Measurements from ENCODE around the gene SERPINE1. TPM values are rescaled to one million over a fixed set of nuclear protein-coding genes. Genes with fewer than 3 reads are reported as not detected.

The SERPINE1 gene
- polyA plus RNA-seq, 1 experiment: 356 TPM

DNA sequence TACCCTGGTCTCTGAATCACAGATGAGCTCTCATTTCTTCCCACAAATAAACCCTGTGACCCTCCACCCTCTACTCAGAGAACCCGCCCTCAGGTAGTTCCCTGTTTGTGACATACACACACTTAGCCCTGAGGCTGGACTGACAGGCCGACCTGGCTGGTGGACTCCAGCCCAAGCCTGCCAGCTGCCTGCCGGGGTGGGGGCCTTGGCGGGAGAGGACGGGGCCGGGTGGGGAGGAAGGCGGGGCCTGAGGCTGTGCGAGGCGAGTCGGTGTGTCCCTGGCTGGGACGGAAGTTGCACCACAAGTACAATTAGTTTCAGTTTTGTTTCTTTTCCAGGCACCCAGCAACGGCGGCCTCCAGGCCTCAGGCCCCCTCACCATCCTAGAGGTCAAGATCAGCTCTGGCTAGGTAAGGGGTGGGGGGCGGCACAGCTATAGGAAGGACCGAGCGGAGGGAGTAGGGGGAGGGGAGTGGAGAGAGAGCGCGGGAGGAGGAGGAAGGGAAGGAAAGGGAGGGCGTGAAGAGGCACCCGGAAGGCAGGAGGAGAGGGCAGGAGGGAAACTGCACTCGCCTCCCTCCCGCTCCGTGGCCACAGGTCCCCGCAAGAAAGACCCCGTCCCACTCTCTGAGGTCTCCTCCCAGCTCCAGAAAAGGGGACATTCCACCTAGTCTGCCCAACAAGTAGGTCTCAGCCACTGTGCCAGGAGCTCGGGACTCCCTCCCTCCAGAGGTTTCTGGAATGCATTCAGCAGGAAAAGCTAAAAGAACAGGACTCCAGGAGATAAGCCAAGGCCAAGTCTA, 41.5 kb upstream of the SERPINE1 start, which contains the start of gene TRIM56:
Gene TRIM56, plus strand, starts transcription at position 320 of the 803 bp plus-strand sequence. CDS start 1,832 bp downstream, outside the sequence.
- TF ChIP-seq, protein P1, sequence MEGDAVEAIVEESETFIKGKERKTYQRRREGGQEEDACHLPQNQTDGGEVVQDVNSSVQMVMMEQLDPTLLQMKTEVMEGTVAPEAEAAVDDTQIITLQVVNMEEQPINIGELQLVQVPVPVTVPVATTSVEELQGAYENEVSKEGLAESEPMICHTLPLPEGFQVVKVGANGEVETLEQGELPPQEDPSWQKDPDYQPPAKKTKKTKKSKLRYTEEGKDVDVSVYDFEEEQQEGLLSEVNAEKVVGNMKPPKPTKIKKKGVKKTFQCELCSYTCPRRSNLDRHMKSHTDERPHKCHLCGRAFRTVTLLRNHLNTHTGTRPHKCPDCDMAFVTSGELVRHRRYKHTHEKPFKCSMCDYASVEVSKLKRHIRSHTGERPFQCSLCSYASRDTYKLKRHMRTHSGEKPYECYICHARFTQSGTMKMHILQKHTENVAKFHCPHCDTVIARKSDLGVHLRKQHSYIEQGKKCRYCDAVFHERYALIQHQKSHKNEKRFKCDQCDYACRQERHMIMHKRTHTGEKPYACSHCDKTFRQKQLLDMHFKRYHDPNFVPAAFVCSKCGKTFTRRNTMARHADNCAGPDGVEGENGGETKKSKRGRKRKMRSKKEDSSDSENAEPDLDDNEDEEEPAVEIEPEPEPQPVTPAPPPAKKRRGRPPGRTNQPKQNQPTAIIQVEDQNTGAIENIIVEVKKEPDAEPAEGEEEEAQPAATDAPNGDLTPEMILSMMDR (IDR thresholded peaks at IDR 0.05; ENCODE audit: low read depth, low read length): no peak
- CTCF ChIA-PET: interaction anchor here (0.6 to 2.5 kb wide), 6 partner anchors 8 to 107 kb away, joined by 3 to 12 read pairs (median 4); no protein-coding TSS in a partner anchor
- Histone ChIP-seq H3K27ac (ENCODE audit: low read depth, low read length) (peak within 1 kb of the TSS; percentile 84), H3K4me3 (ENCODE audit: low read depth, low read length) (peak within 1 kb of the TSS; percentile 93), H3K27me3 (ENCODE audit: control insufficient read depth, insufficient read depth, low read length) (no peaks in the 10 kb centered on the region), H3K9me3 (ENCODE audit: control insufficient read depth, insufficient read depth, low read length) (no peaks in the 10 kb centered on the region; the same call in 1 of the 2 replicates)
- DNase-seq (ENCODE audit: low read depth, low spot score): peak; percentile 36
- POLR2A ChIA-PET: interaction anchor here (0.6 to 1.8 kb wide), 8 partner anchors 8 to 196 kb away, joined by 3 to 13 read pairs (median 6); partner anchors contain the start of genes PLOD3, SERPINE1, UFSP1 and ZNHIT1

DNA sequence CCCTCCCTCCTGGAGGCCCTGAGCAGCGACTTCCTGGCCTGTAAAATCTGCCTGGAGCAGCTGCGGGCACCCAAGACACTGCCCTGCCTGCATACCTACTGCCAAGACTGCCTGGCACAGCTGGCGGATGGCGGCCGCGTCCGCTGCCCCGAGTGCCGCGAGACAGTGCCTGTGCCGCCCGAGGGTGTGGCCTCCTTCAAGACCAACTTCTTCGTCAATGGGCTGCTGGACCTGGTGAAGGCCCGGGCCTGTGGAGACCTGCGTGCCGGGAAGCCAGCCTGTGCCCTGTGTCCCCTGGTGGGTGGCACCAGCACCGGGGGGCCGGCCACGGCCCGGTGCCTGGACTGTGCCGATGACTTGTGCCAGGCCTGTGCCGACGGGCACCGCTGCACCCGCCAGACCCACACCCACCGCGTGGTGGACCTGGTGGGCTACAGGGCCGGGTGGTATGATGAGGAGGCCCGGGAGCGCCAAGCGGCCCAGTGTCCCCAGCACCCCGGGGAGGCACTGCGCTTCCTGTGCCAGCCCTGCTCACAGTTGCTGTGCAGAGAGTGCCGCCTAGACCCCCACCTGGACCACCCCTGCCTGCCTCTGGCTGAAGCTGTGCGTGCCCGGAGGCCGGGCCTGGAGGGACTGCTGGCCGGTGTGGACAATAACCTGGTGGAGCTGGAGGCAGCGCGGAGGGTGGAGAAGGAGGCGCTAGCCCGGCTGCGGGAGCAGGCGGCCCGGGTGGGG, 39.4 kb upstream of the SERPINE1 start:
- H3K27ac ChIP-seq (ENCODE audit: low read depth, low read length): no peak overlapping the region
- no peak overlapping the region for H3K4me3 ChIP-seq (ENCODE audit: low read depth, low read length)
- H3K9me3 ChIP-seq (ENCODE audit: control insufficient read depth, insufficient read depth, low read length): no peaks in the 10 kb centered on the region; the same call in 1 of the 2 replicates
- no peaks in the 10 kb centered on the region for H3K27me3 ChIP-seq (ENCODE audit: control insufficient read depth, insufficient read depth, low read length)
- TF ChIP-seq, protein P1 (IDR thresholded peaks at IDR 0.05; ENCODE audit: low read depth, low read length): no peak
- CTCF ChIA-PET: no interaction called here
- POLR2A ChIA-PET: interaction anchor here (0.5 to 0.8 kb wide), 2 partner anchors 10 to 47 kb away, joined by 3 to 5 read pairs; no protein-coding TSS in a partner anchor
- DNase-seq (ENCODE audit: low read depth, low spot score): no peak

DNA sequence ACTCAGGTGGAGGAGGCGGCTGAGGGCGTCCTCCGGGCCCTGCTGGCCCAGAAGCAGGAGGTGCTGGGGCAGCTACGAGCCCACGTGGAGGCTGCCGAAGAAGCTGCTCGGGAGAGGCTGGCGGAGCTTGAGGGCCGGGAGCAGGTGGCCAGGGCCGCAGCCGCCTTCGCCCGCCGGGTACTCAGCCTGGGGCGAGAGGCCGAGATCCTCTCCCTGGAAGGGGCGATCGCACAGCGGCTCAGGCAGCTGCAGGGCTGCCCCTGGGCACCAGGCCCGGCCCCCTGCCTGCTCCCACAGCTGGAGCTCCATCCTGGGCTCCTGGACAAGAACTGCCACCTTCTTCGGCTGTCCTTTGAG, 38.9 kb upstream of the SERPINE1 start:
- DNase-seq (ENCODE audit: low read depth, low spot score): no peak
- no peaks in the 10 kb centered on the region; the same call in 1 of the 2 replicates for H3K9me3 ChIP-seq (ENCODE audit: control insufficient read depth, insufficient read depth, low read length)
- ChIA-PET POLR2A (no interaction called here), CTCF (no interaction called here)
- H3K27me3 ChIP-seq (ENCODE audit: control insufficient read depth, insufficient read depth, low read length): no peaks in the 10 kb centered on the region
- H3K27ac ChIP-seq (ENCODE audit: low read depth, low read length): no peak overlapping the region
- TF ChIP-seq, protein P1 (IDR thresholded peaks at IDR 0.05; ENCODE audit: low read depth, low read length): no peak
- no peak overlapping the region for H3K4me3 ChIP-seq (ENCODE audit: low read depth, low read length)

DNA sequence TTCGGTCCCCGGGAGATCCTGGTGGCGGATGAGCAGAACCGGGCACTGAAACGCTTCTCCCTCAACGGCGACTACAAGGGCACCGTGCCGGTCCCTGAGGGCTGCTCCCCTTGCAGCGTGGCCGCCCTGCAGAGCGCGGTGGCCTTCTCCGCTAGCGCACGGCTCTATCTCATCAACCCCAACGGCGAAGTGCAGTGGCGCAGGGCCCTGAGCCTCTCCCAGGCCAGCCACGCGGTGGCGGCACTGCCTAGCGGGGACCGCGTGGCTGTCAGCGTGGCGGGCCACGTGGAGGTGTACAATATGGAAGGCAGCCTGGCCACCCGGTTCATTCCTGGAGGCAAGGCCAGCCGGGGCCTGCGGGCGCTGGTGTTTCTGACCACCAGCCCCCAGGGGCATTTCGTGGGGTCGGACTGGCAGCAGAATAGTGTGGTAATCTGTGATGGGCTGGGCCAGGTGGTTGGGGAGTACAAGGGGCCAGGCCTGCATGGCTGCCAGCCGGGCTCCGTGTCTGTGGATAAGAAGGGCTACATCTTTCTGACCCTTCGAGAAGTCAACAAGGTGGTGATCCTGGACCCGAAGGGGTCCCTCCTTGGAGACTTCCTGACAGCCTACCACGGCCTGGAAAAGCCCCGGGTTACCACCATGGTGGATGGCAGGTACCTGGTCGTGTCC, 37.9 kb upstream of the SERPINE1 start:
- TF ChIP-seq, protein P1 (IDR thresholded peaks at IDR 0.05; ENCODE audit: low read depth, low read length): no peak
- no peak for DNase-seq (ENCODE audit: low read depth, low spot score)
- H3K4me3 ChIP-seq (ENCODE audit: low read depth, low read length): no peak overlapping the region
- H3K27me3 ChIP-seq (ENCODE audit: control insufficient read depth, insufficient read depth, low read length): no peaks in the 10 kb centered on the region
- POLR2A ChIA-PET: no interaction called here
- H3K9me3 ChIP-seq (ENCODE audit: control insufficient read depth, insufficient read depth, low read length): no peaks in the 10 kb centered on the region; the same call in 1 of the 2 replicates
- no peak overlapping the region for H3K27ac ChIP-seq (ENCODE audit: low read depth, low read length)
- CTCF ChIA-PET: no interaction called here

Data from AG04450 (cell line).